Fibroblast of lung (primary cell): ENCODE results near the gene MED26. TPM values are rescaled to one million over a fixed set of nuclear protein-coding genes. Genes with fewer than 3 reads are reported as not detected.

Source experiments
- DNase-seq, 2 donors: peaks; one replicate each; pipeline versions ENCODE4 v3.0.0 to v3.0.0-alpha.2; 2010; ENCODE audit warnings: low read depth in 2 of 2
- H2AFZ ChIP-seq: 2 replicates; pipeline ENCODE4 v1.5.1; 2012; ENCODE audit warnings: low read length, control low read depth, inconsistent platforms
- H3K27ac ChIP-seq: 2 replicates; pipeline ENCODE4 v1.5.1; 2011; ENCODE audit warnings: low read length, control low read depth; ENCODE audit not compliant: insufficient read depth
- H3K27me3 ChIP-seq: 2 replicates; pipeline ENCODE4 v1.5.1; 2011; ENCODE audit warnings: mild to moderate bottlenecking, low read length; ENCODE audit not compliant: control insufficient read depth, insufficient read depth
- H3K36me3 ChIP-seq: 2 replicates; pipeline ENCODE4 v1.5.1; 2011; ENCODE audit warnings: low read length; ENCODE audit not compliant: control insufficient read depth, insufficient read depth
- H3K4me1 ChIP-seq: 2 replicates; pipeline ENCODE4 v1.5.1; 2011; ENCODE audit warnings: low read length; ENCODE audit not compliant: control insufficient read depth, insufficient read depth; ENCODE audit errors: extremely low read depth
- H3K4me2 ChIP-seq: 2 replicates; pipeline ENCODE4 v1.5.1; 2011; ENCODE audit warnings: low read length, control low read depth; ENCODE audit not compliant: insufficient read depth; ENCODE audit errors: extremely low read depth
- H3K4me3 ChIP-seq, 4 experiments: fragments of 200-600 bp in 1 of 4; sonication (generic) in 1 of 4; replicated peaks in 1 of 4; 2 replicates each; pipeline ENCODE4 v1.5.1; 2011 to 2016; ENCODE audit warnings: low read length in 4 of 4, low read depth in 3 of 4, mild to moderate bottlenecking in 3 of 4, control low read depth in 2 of 4, inconsistent platforms in 1 of 4, mixed read lengths in 1 of 4; ENCODE audit not compliant: insufficient read depth in 1 of 4; ENCODE audit errors: control extremely low read depth in 1 of 4
- H3K79me2 ChIP-seq: 2 replicates; pipeline ENCODE4 v1.5.1; 2012; ENCODE audit warnings: mild to moderate bottlenecking, low read length, inconsistent platforms; ENCODE audit not compliant: control insufficient read depth, insufficient read depth
- H3K9ac ChIP-seq: 2 replicates; pipeline ENCODE4 v1.5.1; 2011; ENCODE audit warnings: mild to moderate bottlenecking, low read length, control low read depth; ENCODE audit not compliant: insufficient read depth
- H3K9me3 ChIP-seq: 2 replicates; pipeline ENCODE4 v1.5.1; 2012; ENCODE audit warnings: low read depth, low read length; ENCODE audit not compliant: control insufficient read depth, insufficient read depth
- H4K20me1 ChIP-seq: 2 replicates; pipeline ENCODE4 v1.5.1; 2011; ENCODE audit warnings: low read length; ENCODE audit not compliant: control insufficient read depth, insufficient read depth; ENCODE audit errors: extremely low read depth
- CTCF ChIP-seq, 2 donors: IDR thresholded peaks in 1 of 2; conservative IDR thresholded peaks in 1 of 2; 1 replicate in 1 of 2; 2 replicates in 1 of 2; pipeline ENCODE4 v1.5.1; 2011 to 2012; ENCODE audit warnings: low read length in 2 of 2, control low read depth in 1 of 2, inconsistent platforms in 1 of 2, low read depth in 1 of 2, mild to moderate bottlenecking in 1 of 2
- EZH2 ChIP-seq: IDR thresholded peaks from 2 replicates; pipeline ENCODE4 v1.5.1; 2012; ENCODE audit warnings: low read length, control low read depth, mild to moderate bottlenecking; ENCODE audit errors: missing control alignments
- polyA plus RNA-seq, 2 donors: library from polyadenylated mRNA; depleted of rRNA in 1 of 2; stranded (reverse) in 1 of 2; unstranded in 1 of 2; fragments of >200 nt; gene quantifications; 2 replicates each; pipeline ENCODE4 v1.2.1, GENCODE V29; 2011 to 2012; ENCODE audit warnings: missing spikeins in 1 of 2
- total RNA-seq: library from RNA; depleted of rRNA; stranded (reverse); fragments of >200 nt; gene quantifications from 2 replicates; pipeline ENCODE4 v1.2.1, GENCODE V29; 2014

MED26 gene
- total and polyA plus RNA-seq, 2 donors (not counting 1 experiment from before 2014, with no cell fraction given): 3.7 to 4.5 TPM

GRCh38 chr19:16566161-16566560, 61.8 kb downstream of the MED26 start:
- Histone ChIP-seq H3K27me3 (no peaks in the 10 kb centered on the region), H2AFZ (no peak overlapping the region), H3K79me2 (peaks cover 18% of the 10 kb centered on the region), H3K4me2 (no peak overlapping the region), H3K4me3 (no peak overlapping the region), H3K4me1 (peaks cover 2% of the 10 kb centered on the region), H4K20me1 (no peaks in the 10 kb centered on the region), H3K36me3 (peaks cover 15% of the 10 kb centered on the region), H3K9ac (no peak overlapping the region), H3K9me3 (no peaks in the 10 kb centered on the region), H3K27ac (no peak overlapping the region)
- TF ChIP-seq CTCF (conservative IDR thresholded peaks at IDR 0.05 in 1 of 2, IDR thresholded peaks at IDR 0.05 in 1 of 2; ENCODE audit: low read depth in 1 of 2, low read length in 2 of 2): no peak
- no peak for TF ChIP-seq EZH2
- no peak for DNase-seq

- Histone ChIP-seq H3K4me1 (no peaks in the 10 kb centered on the region), H3K9ac (no peak overlapping the region), H3K36me3 (peaks cover 16% of the 10 kb centered on the region), H4K20me1 (no peaks in the 10 kb centered on the region), H3K27ac (no peak overlapping the region), H3K4me3 (no peak overlapping the region), H3K9me3 (no peaks in the 10 kb centered on the region), H3K4me2 (no peak overlapping the region), H3K27me3 (no peaks in the 10 kb centered on the region), H3K79me2 (peaks cover 9% of the 10 kb centered on the region), H2AFZ (no peak overlapping the region)
- no peak for DNase-seq
- no peak for TF ChIP-seq EZH2
- no peak for TF ChIP-seq CTCF (conservative IDR thresholded peaks at IDR 0.05 in 1 of 2, IDR thresholded peaks at IDR 0.05 in 1 of 2; ENCODE audit: low read depth in 1 of 2, low read length in 2 of 2)
Observed at GRCh38 chr19:16564842-16565241, 63.2 kb downstream of the MED26 start.

GRCh38 chr19:16562608-16563025, 65.4 kb downstream of the MED26 start:
- Histone ChIP-seq H4K20me1 (no peaks in the 10 kb centered on the region), H3K4me3 (no peak overlapping the region), H3K4me2 (no peak overlapping the region), H3K4me1 (no peaks in the 10 kb centered on the region), H3K27me3 (no peaks in the 10 kb centered on the region), H3K27ac (no peak overlapping the region), H3K9ac (no peak overlapping the region), H3K79me2 (no peaks in the 10 kb centered on the region), H3K36me3 (peaks cover 16% of the 10 kb centered on the region), H3K9me3 (no peaks in the 10 kb centered on the region), H2AFZ (no peak overlapping the region)
- DNase-seq: no peak
- TF ChIP-seq EZH2: no peak
- TF ChIP-seq CTCF (conservative IDR thresholded peaks at IDR 0.05 in 1 of 2, IDR thresholded peaks at IDR 0.05 in 1 of 2; ENCODE audit: low read depth in 1 of 2, low read length in 2 of 2): no peak
